Lung (tissue), 12 donors: ENCODE data around the gene OST4. TPM values are rescaled to one million over a fixed set of nuclear protein-coding genes. Genes with fewer than 3 reads are reported as not detected.

ENCODE experiments used
- ATAC-seq: fragments of 200-7000 bp; cut with Tn5 transposase; one replicate; pipeline ENCODE4 v1.9.1; 2020; ENCODE audit warnings: moderate number of reproducible peaks; ENCODE audit not compliant: insufficient read depth, low FRiP score
- DNase-seq, 3 donors: peaks; one replicate each; pipeline ENCODE4 v3.0.0-alpha.2; 2013 to 2017
- H3K27ac ChIP-seq, 2 donors: one replicate each; pipeline ENCODE4 v1.5.1; 2013; ENCODE audit warnings: mild to moderate bottlenecking in 2 of 2, moderate library complexity in 2 of 2, control low read depth in 1 of 2, inconsistent platforms in 1 of 2, low read depth in 1 of 2, low read length in 1 of 2
- H3K27me3 ChIP-seq, 3 donors: one replicate each; pipeline ENCODE4 v1.5.1; 2013; ENCODE audit warnings: low read length in 2 of 3; ENCODE audit not compliant: control insufficient read depth in 3 of 3, insufficient read depth in 3 of 3
- H3K36me3 ChIP-seq, 4 donors: one replicate each; pipeline ENCODE4 v1.5.1; 2013; ENCODE audit warnings: low read length in 4 of 4, mild to moderate bottlenecking in 1 of 4, moderate library complexity in 1 of 4; ENCODE audit not compliant: control insufficient read depth in 4 of 4, insufficient read depth in 4 of 4
- H3K4me1 ChIP-seq, 5 donors: one replicate each; pipeline ENCODE4 v1.5.1; 2013; ENCODE audit warnings: low read length in 5 of 5, mild to moderate bottlenecking in 2 of 5, moderate library complexity in 1 of 5; ENCODE audit not compliant: control insufficient read depth in 5 of 5, insufficient read depth in 5 of 5
- H3K4me3 ChIP-seq: one replicate; pipeline ENCODE4 v1.5.1; 2013; ENCODE audit warnings: mild to moderate bottlenecking, control low read depth, moderate library complexity
- H3K9ac ChIP-seq, 2 donors: one replicate each; pipeline ENCODE4 v1.5.1; 2013; ENCODE audit warnings: low read length in 2 of 2, control low read depth in 1 of 2; ENCODE audit not compliant: insufficient read depth in 1 of 2
- H3K9me3 ChIP-seq, 4 donors: one replicate each; pipeline ENCODE4 v1.5.1; 2013; ENCODE audit warnings: low read length in 3 of 4, mild to moderate bottlenecking in 1 of 4, moderate library complexity in 1 of 4; ENCODE audit not compliant: control insufficient read depth in 4 of 4, insufficient read depth in 3 of 4
- CTCF ChIP-seq: IDR thresholded peaks from 2 replicates; pipeline ENCODE4 v1.5.1; 2012; ENCODE audit warnings: mild to moderate bottlenecking; ENCODE audit errors: control extremely low read depth, extremely low read depth
- WGBS, 2 donors: extraction: QIAGEN DNeasy Blood & Tissue Kit; methylation state at CpG; one replicate each; pipeline ENCODE4 v1.1.7; 2013; 5-methylcytosine and 5-hydroxymethylcytosine counted together
- polyA plus RNA-seq, 2 donors: library from polyadenylated mRNA; stranded (reverse); fragments of 200-250 nt; gene quantifications; one replicate each; pipeline ENCODE4 v1.2.1, GENCODE V29; 2013
- total RNA-seq, 2 donors: library from RNA; depleted of rRNA in 1 of 2; stranded (reverse); fragments of >200 nt in 1 of 2; gene quantifications; one replicate each; pipeline ENCODE4 v1.2.1, GENCODE V29; 2014 to 2021
- donor health status: control.
- donor health status: control.
- donor health status: Bipolar disorder and iron deficiency.
- donor health status: healthy.
- donor health status: DM: yes; HTN: yes; CAD: no.

Gene OST4
- total and polyA plus RNA-seq, 4 donors = 164 to 577 (median 309) TPM

DNA sequence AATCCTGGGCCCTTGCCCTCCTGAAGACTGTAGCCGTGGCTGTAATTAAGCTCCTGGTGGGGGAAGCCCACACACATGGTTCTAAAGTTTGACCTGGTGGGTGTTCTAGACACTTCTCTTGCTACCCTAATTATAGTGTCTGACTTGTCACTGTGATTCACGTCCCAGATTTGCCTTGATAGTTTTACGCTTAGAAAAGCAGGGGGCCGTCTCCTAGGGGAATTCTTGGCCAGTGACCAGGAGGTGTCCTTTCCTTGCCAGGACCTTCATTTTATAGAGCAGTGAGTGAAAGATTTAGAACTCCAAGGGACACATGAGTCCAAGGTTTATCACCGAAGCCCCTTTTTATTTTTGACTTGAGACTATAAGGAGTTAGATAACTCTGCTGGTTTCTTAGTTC, 29.7 kb downstream of the OST4 start:
- peak overlapping the region in 1 of 2 donors; percentile 10 for H3K27ac ChIP-seq
- peak overlapping the region in 1 of 2 donors; percentile 49 for H3K9ac ChIP-seq
- ATAC-seq (no peak), DNase-seq (peak in 2 of 3 donors; percentile 11 to 35)
- peaks cover 21 to 49% (median 26%) of the 10 kb centered on the region in 4 donors for H3K36me3 ChIP-seq
- WGBS, 2 donors = 72 to 86% methylated on average over 5 of the region's 5 CpGs
- peaks cover 0 to 5% (median 0%) of the 10 kb centered on the region in 5 donors for H3K4me1 ChIP-seq
- no peaks in the 10 kb centered on the region for H3K9me3 ChIP-seq
- H3K27me3 ChIP-seq = no peaks in the 10 kb centered on the region
- no peak for TF ChIP-seq CTCF
- H3K4me3 ChIP-seq = no peak overlapping the region

- no peak for ATAC-seq
- no peak for DNase-seq
Measured at GRCh38 chr2:27040282-27040681, 31.2 kb downstream of the OST4 start.

DNA sequence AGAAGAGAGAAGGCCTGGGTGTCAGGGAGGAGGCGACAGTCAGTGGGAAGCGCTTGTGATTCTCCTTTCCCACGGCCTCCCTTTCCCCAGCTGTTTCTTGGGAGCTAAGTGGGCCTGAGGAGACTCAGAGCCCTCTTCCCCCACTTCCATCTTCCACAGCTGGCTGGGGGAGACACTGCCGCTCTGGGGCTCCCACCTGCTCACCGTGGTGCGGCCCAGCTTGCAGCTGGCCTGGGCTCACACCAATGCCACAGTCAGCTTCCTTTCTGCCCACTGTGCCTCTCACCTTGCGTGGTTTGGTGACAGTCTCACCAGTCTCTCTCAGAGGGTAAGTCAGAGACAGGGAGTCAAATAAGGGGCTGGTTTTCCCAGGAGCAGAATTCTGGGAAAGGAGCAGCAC, 31.6 kb downstream of the OST4 start:
- no peak overlapping the region for H3K9ac ChIP-seq
- H3K4me1 ChIP-seq = peaks cover 0 to 5% (median 0%) of the 10 kb centered on the region in 5 donors
- no peak overlapping the region for H3K27ac ChIP-seq
- 96% methylated on average over 7 of the region's 7 CpGs for WGBS, 2 donors
- no peaks in the 10 kb centered on the region for H3K27me3 ChIP-seq
- TF ChIP-seq CTCF = no peak
- H3K36me3 ChIP-seq = peaks cover 30 to 65% (median 37%) of the 10 kb centered on the region in 4 donors
- no peak overlapping the region for H3K4me3 ChIP-seq
- DNase-seq = no peak
- no peak for ATAC-seq
- H3K9me3 ChIP-seq = no peaks in the 10 kb centered on the region

More at GRCh38 chr2:27040282-27040681, 31.2 kb downstream of the OST4 start:
- no peaks in the 10 kb centered on the region for H3K9me3 ChIP-seq
- peaks cover 0 to 5% (median 0%) of the 10 kb centered on the region in 5 donors for H3K4me1 ChIP-seq
- H3K27ac ChIP-seq = no peak overlapping the region
- no peak overlapping the region for H3K4me3 ChIP-seq
- WGBS, 2 donors = 94 to 96% methylated on average over 8 of the region's 8 CpGs
- no peaks in the 10 kb centered on the region for H3K27me3 ChIP-seq
- no peak for TF ChIP-seq CTCF
- H3K9ac ChIP-seq = no peak overlapping the region
- peaks cover 27 to 63% (median 33%) of the 10 kb centered on the region in 4 donors for H3K36me3 ChIP-seq

GRCh38 chr2:27039426-27039825, 32.0 kb downstream of the OST4 start:
- Histone ChIP-seq H3K4me3 (no peak overlapping the region), H3K27me3 (no peaks in the 10 kb centered on the region), H3K9ac (no peak overlapping the region), H3K9me3 (no peaks in the 10 kb centered on the region), H3K27ac (no peak overlapping the region), H3K4me1 (peaks cover 0 to 5% (median 0%) of the 10 kb centered on the region in 5 donors), H3K36me3 (peaks cover 30 to 65% (median 39%) of the 10 kb centered on the region in 4 donors)
- WGBS, 2 donors = 95 to 97% methylated on average over 6 of the region's 6 CpGs
- no peak for DNase-seq
- TF ChIP-seq CTCF = no peak
- ATAC-seq = no peak
